BE2C (cell line): ENCODE measurements around the gene CTDP1.

Experiments used
- DNase-seq: peaks from one replicate; pipeline ENCODE4 v3.0.0-alpha.2; 2020
- H3K27me3 ChIP-seq: fragments of 250-450 bp; sonication (Bioruptor Pico); 2 replicates; pipeline ENCODE4 v1.5.1; 2020; ENCODE audit warnings: mild to moderate bottlenecking
- H3K36me3 ChIP-seq: fragments of 250-450 bp; sonication (Bioruptor Pico); 2 replicates; pipeline ENCODE4 v1.5.1; 2020; ENCODE audit warnings: mild to moderate bottlenecking
- H3K4me1 ChIP-seq: fragments of 250-450 bp; sonication (Bioruptor Pico); 2 replicates; pipeline ENCODE4 v1.5.1; 2020
- H3K4me3 ChIP-seq: 2 replicates; pipeline ENCODE4 v1.5.1; 2011; ENCODE audit warnings: low read depth, low read length
- H3K9me3 ChIP-seq: fragments of 250-450 bp; sonication (Bioruptor Pico); 2 replicates; pipeline ENCODE4 v1.5.1; 2020
- TF ChIP-seq, protein P1 (sequence below): IDR thresholded peaks from 2 replicates; pipeline ENCODE4 v1.5.1; 2012; ENCODE audit warnings: mild to moderate bottlenecking, low read depth, low read length

Gene CTDP1

DNA sequence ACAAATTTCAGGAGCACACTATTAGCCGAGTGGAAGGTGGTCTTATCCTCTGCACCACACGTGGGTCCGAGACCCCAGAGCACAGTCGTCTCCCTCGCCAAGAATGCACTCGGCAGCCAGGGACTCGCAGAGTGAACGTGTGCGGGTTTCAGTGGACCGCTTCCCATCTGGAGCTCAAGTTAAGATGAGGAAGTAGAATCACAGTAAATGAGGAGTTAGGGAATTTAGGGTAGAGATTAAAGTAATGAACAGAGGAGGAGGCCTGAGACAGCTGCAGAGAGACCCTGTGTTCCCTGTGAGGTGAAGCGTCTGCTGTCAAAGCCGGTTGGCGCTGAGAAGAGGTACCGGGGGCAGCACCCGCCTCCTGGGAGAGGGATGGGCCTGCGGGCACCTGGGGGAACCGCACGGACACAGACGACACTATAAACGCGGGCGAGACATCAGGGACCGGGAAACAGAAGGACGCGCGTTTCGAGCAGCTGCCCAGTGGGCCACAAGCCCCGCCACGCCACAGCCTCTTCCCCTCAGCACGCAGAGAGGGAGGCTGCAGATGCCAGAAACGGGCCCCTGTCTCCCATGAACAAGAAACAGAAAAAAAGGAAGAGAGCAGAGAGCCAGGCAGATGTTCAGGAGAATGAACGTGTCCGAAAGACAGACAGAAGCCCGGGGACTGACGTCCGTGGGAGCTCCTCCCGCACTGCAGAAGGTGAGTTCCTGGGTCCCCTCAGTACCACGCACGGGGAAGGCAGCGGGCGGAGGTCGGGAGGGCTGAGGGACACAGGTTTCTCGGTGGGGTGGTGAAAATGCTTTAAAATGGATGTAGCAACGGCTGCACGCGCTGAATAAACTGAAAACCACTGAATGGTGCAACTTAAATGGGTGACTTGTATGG is 112.7 kb downstream of the CTDP1 start:
- TF ChIP-seq, protein P1, sequence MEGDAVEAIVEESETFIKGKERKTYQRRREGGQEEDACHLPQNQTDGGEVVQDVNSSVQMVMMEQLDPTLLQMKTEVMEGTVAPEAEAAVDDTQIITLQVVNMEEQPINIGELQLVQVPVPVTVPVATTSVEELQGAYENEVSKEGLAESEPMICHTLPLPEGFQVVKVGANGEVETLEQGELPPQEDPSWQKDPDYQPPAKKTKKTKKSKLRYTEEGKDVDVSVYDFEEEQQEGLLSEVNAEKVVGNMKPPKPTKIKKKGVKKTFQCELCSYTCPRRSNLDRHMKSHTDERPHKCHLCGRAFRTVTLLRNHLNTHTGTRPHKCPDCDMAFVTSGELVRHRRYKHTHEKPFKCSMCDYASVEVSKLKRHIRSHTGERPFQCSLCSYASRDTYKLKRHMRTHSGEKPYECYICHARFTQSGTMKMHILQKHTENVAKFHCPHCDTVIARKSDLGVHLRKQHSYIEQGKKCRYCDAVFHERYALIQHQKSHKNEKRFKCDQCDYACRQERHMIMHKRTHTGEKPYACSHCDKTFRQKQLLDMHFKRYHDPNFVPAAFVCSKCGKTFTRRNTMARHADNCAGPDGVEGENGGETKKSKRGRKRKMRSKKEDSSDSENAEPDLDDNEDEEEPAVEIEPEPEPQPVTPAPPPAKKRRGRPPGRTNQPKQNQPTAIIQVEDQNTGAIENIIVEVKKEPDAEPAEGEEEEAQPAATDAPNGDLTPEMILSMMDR = no peak
- Histone ChIP-seq H3K4me1 (no peaks in the 10 kb centered on the region), H3K36me3 (no peaks in the 10 kb centered on the region), H3K9me3 (no peaks in the 10 kb centered on the region), H3K27me3 (peaks cover 15% of the 10 kb centered on the region), H3K4me3 (no peak overlapping the region)
- no peak for DNase-seq

DNA sequence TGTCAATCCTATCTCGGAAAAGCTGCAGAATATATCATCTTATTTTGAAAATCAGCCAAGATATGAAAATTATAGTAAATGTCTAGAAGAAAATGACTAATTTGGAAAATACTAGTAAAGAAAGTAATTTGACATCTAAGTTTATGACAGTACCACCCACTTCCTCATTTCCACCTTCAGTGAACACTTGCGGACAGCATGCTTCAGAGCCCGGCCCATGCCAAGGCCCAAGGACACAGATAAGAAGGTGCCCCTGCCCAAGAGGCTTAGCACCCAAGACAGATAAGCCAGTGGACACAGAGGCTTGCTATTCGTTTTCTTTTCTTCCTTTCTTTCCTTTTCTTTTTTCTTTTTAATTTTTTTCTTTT is 113.4 kb downstream of the CTDP1 start:
- no peaks in the 10 kb centered on the region for H3K4me1 ChIP-seq
- H3K4me3 ChIP-seq = no peak overlapping the region
- TF ChIP-seq, protein P1 = no peak
- DNase-seq = no peak
- H3K36me3 ChIP-seq = no peaks in the 10 kb centered on the region
- H3K9me3 ChIP-seq = no peaks in the 10 kb centered on the region
- peaks cover 19% of the 10 kb centered on the region for H3K27me3 ChIP-seq

DNA sequence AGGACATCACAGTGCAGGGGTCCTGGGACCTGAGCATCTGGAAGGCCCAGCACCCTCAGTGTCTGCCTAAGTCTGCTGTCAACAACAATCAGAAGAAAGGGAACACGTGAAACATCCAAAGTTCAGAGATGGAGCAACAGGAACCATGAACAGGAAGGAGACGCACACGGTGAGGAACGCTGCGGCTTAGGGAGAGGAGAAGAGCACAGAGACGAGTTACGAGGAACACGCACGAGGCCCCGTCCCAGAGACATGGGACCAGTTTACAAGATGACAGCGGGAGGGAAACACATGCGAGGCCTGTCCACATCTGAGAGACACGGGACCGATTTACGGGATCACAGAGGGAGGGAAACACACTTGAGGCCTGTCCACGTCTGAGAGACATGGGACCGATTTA is 115.2 kb downstream of the CTDP1 start:
- H3K4me1 ChIP-seq = no peaks in the 10 kb centered on the region
- no peak for DNase-seq

DNA sequence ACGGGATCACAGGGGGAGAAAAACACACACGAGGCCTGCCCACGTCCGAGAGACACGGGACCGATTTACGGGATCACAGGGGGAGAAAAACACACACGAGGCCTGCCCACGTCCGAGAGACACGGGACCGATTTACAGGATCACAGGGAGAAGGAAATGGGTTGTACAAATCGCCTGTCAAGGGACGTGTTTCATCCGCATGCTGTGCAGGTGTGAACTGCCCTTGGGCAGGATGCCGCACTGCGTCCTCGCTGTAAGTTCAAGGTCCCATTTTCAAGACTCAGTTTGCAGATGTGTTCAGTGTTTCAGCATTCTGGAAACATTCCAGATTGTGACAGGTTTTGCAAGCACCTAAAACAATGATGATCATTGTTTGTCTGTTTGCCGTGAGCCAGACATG is 115.8 kb downstream of the CTDP1 start:
- peaks cover 38% of the 10 kb centered on the region for H3K27me3 ChIP-seq
- DNase-seq = no peak
- H3K4me3 ChIP-seq = no peak overlapping the region
- no peaks in the 10 kb centered on the region for H3K9me3 ChIP-seq
- H3K4me1 ChIP-seq = no peaks in the 10 kb centered on the region
- TF ChIP-seq, protein P1 = no peak
- no peaks in the 10 kb centered on the region for H3K36me3 ChIP-seq

More for the DNA sequence above, 115.2 kb downstream of the CTDP1 start:
- TF ChIP-seq, protein P1 = no peak
- Histone ChIP-seq H3K9me3 (no peaks in the 10 kb centered on the region), H3K4me3 (no peak overlapping the region), H3K27me3 (peaks cover 36% of the 10 kb centered on the region), H3K36me3 (no peaks in the 10 kb centered on the region)

DNA sequence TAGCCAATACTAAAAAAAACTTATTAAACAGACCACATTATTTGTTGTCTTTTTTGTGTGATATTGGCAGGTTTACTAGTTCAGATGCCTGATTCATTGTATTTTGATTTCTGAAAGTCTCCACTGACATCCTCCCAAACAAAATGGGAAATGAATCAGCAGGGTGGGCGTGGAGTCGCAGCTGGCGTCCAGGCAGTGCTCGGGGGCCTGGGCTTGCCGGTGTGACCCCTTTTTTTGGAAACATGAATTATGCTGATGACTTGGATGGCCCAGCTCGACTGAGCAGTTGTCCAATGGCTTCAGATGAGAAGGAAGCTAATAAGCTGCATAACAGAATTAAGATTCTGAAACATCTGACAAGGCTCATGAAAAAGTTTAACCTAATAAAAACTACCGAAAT is 116.4 kb downstream of the CTDP1 start:
- Histone ChIP-seq H3K36me3 (no peaks in the 10 kb centered on the region), H3K4me1 (no peaks in the 10 kb centered on the region), H3K9me3 (no peaks in the 10 kb centered on the region), H3K4me3 (no peak overlapping the region), H3K27me3 (peaks cover 38% of the 10 kb centered on the region)
- DNase-seq = no peak
- TF ChIP-seq, protein P1 = no peak

DNA sequence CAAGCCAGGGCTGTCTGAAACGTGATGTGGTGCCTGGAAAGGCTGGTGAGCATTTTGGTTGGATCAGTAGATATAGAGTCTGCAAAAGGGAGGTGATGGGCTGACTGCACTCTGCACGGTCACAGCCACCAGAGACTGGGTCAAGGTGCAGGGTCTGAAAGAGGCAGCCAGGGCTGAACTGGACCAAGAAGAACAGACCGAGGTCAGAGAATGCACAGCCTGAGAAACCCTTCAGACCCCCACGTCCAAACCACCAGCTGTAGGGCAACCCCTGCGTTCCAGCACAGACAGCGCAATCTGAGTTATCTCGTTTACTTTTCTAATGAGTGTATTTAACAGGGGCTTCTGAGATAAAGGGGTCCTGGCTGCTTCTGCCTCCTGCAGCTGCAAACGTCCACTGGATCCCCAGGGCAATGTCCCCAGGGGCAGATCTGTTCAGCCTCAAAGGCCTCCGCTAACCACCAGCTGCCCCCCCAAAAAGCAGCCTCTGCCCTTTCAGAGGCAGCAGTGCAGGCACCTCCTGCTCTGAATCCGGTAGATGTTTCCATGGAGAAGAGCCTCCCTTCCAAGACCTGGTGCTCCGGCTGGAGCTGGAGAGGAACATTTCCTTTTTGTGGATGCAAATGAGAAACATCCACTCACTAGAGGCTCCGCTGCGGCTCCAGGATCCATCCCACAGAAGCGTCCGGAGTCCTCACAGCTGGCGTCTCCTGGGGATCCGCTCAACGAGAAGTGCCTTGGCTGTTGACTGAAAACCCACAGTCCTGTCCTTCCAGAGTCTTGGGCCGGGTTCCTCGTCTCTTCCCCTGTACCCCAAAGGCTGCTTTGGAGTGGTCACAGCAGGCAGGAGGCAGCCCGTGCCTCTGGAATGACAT is 117.2 kb downstream of the CTDP1 start:
- Histone ChIP-seq H3K4me1 (no peaks in the 10 kb centered on the region), H3K4me3 (no peak overlapping the region), H3K36me3 (no peaks in the 10 kb centered on the region), H3K9me3 (no peaks in the 10 kb centered on the region), H3K27me3 (peaks cover 36% of the 10 kb centered on the region)
- no peak for DNase-seq
- TF ChIP-seq, protein P1 = no peak
